ENCODE results near the gene TMEM121.
"Not testable (repeated sequence)": the region's sequence is repeated elsewhere in the genome, so short reads cannot be mapped to it uniquely, and the experiment has no call there.

The TMEM121 gene

DNA sequence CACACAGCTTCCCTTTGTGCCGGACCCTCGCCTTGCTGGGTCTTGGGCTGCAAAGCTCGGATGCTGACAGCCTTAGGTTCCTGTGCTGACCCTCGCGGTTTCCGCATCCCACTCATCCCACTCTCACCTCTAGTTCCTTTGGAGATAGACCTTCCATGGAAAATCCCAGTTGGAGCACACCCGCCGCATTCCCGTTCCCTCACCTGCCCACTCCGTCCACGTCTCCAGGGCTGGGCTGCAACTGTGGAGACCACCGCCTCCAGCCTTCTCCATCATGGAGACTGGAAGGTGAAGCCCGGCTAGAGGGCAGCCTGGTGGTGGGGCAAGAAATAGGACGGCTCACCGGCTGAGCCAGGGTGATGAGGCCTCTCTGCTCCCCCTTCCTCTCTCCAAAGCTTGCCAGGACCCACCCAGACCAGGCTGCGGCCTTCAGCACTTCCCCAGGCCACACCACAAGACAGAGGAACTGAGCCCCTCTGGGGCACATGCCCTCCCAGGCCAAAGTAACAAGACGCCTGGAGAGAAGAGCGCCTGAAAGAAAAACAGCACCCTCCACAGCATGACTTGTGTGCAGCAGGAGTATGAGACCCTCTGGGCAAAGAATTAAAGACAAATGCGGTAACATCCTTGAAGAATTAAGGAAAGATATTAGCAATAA, 15.0 kb downstream of the TMEM121 start:
- DNase-seq (ENCODE audit: low read depth in 2 of 2, low spot score in 1 of 2): no peak

- not testable (repeated sequence) for DNase-seq (ENCODE audit: low read depth in 2 of 2, low spot score in 1 of 2)
Observed at GRCh38 chr14:105545676-105546075, 19.3 kb downstream of the TMEM121 start.

DNA sequence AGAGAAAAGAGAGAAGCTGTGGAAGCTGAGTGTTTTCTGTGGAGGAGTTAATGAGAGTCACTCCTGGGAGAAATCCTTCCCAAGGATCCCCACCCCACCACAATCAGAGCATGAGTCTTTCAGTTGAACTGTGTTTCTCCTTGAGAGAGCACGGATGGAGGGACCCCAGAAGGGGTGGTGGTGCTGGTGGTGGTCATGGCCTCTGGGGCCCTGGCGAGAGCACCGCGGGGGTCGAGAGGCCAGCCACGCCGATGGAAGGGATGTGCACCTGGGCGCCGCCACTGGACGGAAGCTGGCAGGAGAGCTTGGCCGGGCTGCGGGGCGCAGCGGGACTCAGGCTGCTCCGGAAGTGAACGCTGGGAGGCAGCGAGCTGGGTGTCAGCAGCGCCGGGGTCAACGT, 20.0 kb downstream of the TMEM121 start:
- DNase-seq (ENCODE audit: low read depth in 2 of 2, low spot score in 1 of 2): not testable (repeated sequence)

DNA sequence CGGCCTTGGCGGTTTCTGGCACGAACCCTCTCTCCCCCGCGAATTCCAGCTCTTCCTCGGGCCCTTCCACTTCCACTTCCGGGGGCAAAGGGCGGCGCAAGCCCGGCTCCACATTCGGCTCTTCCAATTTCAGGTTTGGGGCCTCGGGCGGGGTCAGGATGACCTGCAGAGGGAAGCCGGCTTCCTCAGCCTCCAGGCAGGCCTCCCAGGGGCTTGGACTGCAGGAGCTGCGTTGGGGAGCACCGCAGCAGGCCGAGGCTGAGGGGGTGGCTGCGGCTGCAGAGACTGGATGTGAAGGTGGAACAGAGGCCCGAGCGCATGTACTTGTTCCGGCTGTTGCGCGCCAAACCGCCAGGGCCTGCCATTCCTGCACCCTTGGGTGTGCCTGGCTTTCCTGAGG, 20.7 kb downstream of the TMEM121 start:
- not testable (repeated sequence) for DNase-seq (ENCODE audit: low read depth in 2 of 2, low spot score in 1 of 2)

GRCh38 chr14:105547741-105548169, 21.4 kb downstream of the TMEM121 start:
- DNase-seq (ENCODE audit: low read depth in 2 of 2, low spot score in 1 of 2): no peak

GRCh38 chr14:105549481-105549880, 23.1 kb downstream of the TMEM121 start:
- no peak for DNase-seq (ENCODE audit: low read depth in 2 of 2, low spot score in 1 of 2)

DNA sequence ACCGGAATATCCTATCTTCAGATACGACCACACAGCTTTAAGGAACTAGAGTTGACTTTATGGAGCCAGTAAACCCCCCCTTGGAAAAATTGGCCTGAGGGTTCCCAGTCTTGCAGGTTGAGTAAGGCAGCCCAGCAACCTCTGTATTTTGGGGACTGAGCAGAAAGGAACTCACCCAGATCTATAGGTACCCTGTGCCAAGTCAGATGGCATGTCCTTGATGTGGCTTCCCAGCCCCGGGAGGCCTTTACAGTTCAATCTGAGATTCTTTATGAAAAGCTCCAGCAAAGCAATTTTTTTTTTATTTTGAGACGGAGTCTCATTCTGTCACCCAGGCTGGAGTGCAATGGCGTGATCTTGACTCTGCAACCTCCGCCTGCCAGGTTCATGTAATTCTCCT, 27.6 kb downstream of the TMEM121 start:
- DNase-seq (ENCODE audit: low read depth in 2 of 2, low spot score in 1 of 2): no peak

DNA sequence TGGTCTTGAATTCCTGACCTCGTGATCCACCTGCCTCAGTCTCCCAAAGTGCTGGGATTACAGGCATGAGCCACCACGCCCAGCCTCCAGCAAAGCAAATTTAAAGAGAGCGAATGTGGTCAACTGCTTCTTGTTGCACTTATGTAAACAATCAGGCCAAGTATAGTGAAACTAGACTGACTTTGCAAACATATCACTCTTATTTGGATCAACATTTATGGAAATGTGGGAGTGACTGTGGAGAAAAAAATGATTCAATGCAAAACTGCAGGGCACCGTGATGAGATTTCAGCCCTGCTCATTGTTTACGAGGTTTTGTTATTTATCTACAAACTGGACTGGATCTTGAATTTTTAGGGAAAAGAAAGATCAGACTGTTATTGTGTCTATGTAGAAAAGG, 28.1 kb downstream of the TMEM121 start:
- no peak for DNase-seq (ENCODE audit: low read depth in 2 of 2, low spot score in 1 of 2)

GRCh38 chr14:105557671-105558070, 31.3 kb downstream of the TMEM121 start:
- not testable (repeated sequence) for DNase-seq (ENCODE audit: low read depth in 2 of 2, low spot score in 1 of 2)

- DNase-seq (ENCODE audit: low read depth in 2 of 2, low spot score in 1 of 2): not testable (repeated sequence)
Observed at GRCh38 chr14:105558449-105559154, 32.2 kb downstream of the TMEM121 start.

DNA sequence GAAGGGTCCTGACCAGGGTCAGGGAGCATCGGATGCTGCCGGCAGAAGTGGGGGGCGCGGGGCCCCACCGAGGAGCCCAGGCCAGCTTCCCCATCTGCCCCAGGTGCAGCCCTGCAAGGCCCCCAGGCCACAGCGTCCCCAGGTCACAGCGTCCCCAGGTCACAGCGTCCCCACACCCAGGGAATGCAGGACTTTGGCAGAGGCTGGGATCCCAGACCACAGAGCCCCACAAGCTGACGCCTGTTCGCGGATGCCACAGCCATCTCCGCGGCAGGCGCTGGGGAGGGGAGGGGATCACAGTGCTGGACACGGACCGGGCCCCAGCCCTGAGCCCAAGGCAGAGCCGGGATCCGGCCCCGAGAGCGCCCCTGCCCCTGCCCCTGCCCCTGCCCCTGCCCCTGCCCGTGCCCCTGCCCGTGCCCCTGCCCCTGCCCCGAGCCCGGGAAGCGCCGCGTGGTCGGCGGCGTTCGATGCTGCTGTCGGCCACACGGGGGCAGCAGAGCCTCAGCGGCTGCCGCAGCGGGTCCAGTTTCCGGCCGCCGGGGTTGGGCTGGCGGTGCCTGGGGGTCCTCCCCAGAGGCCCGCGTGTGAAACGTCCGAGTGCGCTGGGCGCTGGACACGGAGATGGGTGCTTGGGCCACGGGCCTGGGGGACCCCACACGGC, 33.1 kb downstream of the TMEM121 start:
- not testable (repeated sequence) for DNase-seq (ENCODE audit: low read depth in 2 of 2, low spot score in 1 of 2)

GRCh38 chr14:105560048-105560669, 33.8 kb downstream of the TMEM121 start:
- DNase-seq (ENCODE audit: low read depth in 2 of 2, low spot score in 1 of 2): not testable (repeated sequence)

GRCh38 chr14:105561345-105561744, 35.0 kb downstream of the TMEM121 start:
- not testable (repeated sequence) for DNase-seq (ENCODE audit: low read depth in 2 of 2, low spot score in 1 of 2)

- DNase-seq (ENCODE audit: low read depth in 2 of 2, low spot score in 1 of 2): no peak
Observed at GRCh38 chr14:105562713-105563346, 36.4 kb downstream of the TMEM121 start.

DNA sequence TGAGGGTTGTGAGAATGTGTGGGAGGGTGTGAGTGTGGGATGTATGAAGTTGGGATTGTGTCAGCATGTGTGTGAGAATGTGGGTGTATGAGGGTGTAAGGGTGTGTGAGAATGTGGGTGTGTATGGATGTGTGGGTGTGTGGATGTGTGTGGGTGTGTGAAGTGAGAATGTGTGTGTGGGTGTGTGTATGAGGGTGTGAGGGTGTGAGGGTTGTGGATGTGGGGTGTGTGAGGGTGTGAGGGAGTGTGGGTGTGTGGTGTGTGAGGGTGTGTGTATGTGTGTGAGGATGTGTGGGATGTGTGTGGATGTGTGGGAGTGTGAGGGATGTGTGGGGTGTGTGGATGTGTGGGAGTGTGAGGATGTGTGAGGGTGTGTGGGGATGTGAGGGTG, 37.0 kb downstream of the TMEM121 start:
- no peak for DNase-seq (ENCODE audit: low read depth in 2 of 2, low spot score in 1 of 2)

DNA sequence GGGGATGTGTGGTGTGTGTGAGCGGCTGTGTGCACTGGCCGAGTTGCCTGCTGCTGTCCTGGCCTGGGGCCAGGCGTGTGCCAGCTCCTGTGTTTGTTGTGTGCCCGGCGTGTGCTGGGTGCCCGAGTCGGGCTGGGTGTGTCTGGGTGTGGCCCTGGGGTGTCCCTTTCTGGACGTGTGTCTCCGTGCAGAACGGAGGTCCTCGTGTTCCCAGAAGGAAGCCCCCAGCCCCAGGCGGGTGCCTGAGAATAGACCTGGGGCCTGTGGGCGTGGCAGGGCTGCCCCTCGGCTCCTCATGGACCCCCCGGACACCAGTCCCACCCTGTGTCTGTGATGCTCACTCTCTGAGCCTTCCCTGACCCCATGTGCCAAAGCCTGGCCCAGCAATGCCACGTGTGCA, 38.2 kb downstream of the TMEM121 start:
- DNase-seq (ENCODE audit: low read depth in 2 of 2, low spot score in 1 of 2): not testable (repeated sequence)

- not testable (repeated sequence) for DNase-seq (ENCODE audit: low read depth in 2 of 2, low spot score in 1 of 2)
Observed at GRCh38 chr14:105565185-105565919, 39.0 kb downstream of the TMEM121 start.

GRCh38 chr14:105566248-105567163, 40.1 kb downstream of the TMEM121 start:
- not testable (repeated sequence) for DNase-seq (ENCODE audit: low read depth in 2 of 2, low spot score in 1 of 2)
